Keratinocyte (primary cell): ENCODE results near the gene INPP5K. TPM values are rescaled to one million over a fixed set of nuclear protein-coding genes. Genes with fewer than 3 reads are reported as not detected.

Experiments
- DNase-seq: peaks from one replicate; pipeline ENCODE4 v3.0.0-alpha.2; 2011; ENCODE audit warnings: low read depth, missing footprints, low spot score
- FAIRE-seq: peaks from 2 replicates; lab custom pipeline; 2011; peaks lifted over from hg19 to GRCh38; lab: Jason Lieb, UNC
- H2AFZ ChIP-seq: 2 replicates; pipeline ENCODE4 v1.6.0; 2012; ENCODE audit warnings: low read length, control low read depth, inconsistent platforms; ENCODE audit not compliant: control insufficient read depth
- H3K27ac ChIP-seq: 2 replicates; pipeline ENCODE4 v1.5.1; 2011; ENCODE audit warnings: low read length; ENCODE audit not compliant: control insufficient read depth, insufficient read depth
- H3K27me3 ChIP-seq: 3 replicates; pipeline ENCODE4 v1.6.0; 2011; ENCODE audit warnings: low read length; ENCODE audit not compliant: control insufficient read depth, insufficient read depth; ENCODE audit errors: extremely low read depth
- H3K36me3 ChIP-seq, 2 experiments: 2 replicates in 1 of 2; 3 replicates in 1 of 2; pipeline ENCODE4 v1.5.1; 2011; ENCODE audit warnings: low read length in 2 of 2, mild to moderate bottlenecking in 1 of 2; ENCODE audit not compliant: control insufficient read depth in 2 of 2, insufficient read depth in 2 of 2; ENCODE audit errors: extremely low read depth in 1 of 2
- H3K4me1 ChIP-seq: 3 replicates; pipeline ENCODE4 v1.5.1; 2011; ENCODE audit warnings: low read length; ENCODE audit not compliant: control insufficient read depth, insufficient read depth; ENCODE audit errors: extremely low read depth
- H3K4me2 ChIP-seq: 3 replicates; pipeline ENCODE4 v1.6.0; 2011; ENCODE audit warnings: low read depth, low read length; ENCODE audit not compliant: control insufficient read depth, insufficient read depth; ENCODE audit errors: extremely low read depth
- H3K4me3 ChIP-seq, 3 experiments: fragments of 200-600 bp in 1 of 3; sonication (generic) in 1 of 3; 2 replicates in 2 of 3; 3 replicates in 1 of 3; pipeline ENCODE4 v1.5.1; 2011 to 2016; ENCODE audit warnings: low read length in 3 of 3, mild to moderate bottlenecking in 3 of 3, control low read depth in 2 of 3, inconsistent platforms in 1 of 3, low read depth in 1 of 3, mixed read lengths in 1 of 3, mixed run types in 1 of 3, moderate library complexity in 1 of 3; ENCODE audit not compliant: control insufficient read depth in 2 of 3, insufficient read depth in 2 of 3; ENCODE audit errors: extremely low read depth in 1 of 3
- H3K79me2 ChIP-seq: 2 replicates; pipeline ENCODE4 v1.6.0; 2012; ENCODE audit warnings: low read length; ENCODE audit not compliant: control insufficient read depth, insufficient read depth
- H3K9ac ChIP-seq: 3 replicates; pipeline ENCODE4 v1.6.0; 2011; ENCODE audit warnings: low read length; ENCODE audit not compliant: control insufficient read depth, insufficient read depth; ENCODE audit errors: extremely low read depth
- H3K9me1 ChIP-seq: 3 replicates; pipeline ENCODE4 v1.6.0; 2011; ENCODE audit warnings: low read length; ENCODE audit not compliant: control insufficient read depth, insufficient read depth; ENCODE audit errors: extremely low read depth
- H3K9me3 ChIP-seq: 2 replicates; pipeline ENCODE4 v1.5.1; 2012; ENCODE audit warnings: low read depth, low read length; ENCODE audit not compliant: control insufficient read depth
- H4K20me1 ChIP-seq: 3 replicates; pipeline ENCODE4 v1.6.0; 2011; ENCODE audit warnings: low read length; ENCODE audit not compliant: control insufficient read depth, insufficient read depth; ENCODE audit errors: extremely low read depth
- CTCF ChIP-seq, 3 experiments: IDR thresholded peaks in 1 of 3; conservative IDR thresholded peaks in 1 of 3; optimal IDR thresholded peaks in 1 of 3; 2 replicates in 2 of 3; 3 replicates in 1 of 3; pipeline versions ENCODE3 to v1.5.1; 2011; ENCODE audit warnings: low read length in 3 of 3, mild to moderate bottlenecking in 3 of 3, moderate library complexity in 2 of 3, control low read depth in 1 of 3, inconsistent platforms in 1 of 3; ENCODE audit not compliant: insufficient read depth in 2 of 3; ENCODE audit errors: extremely low read depth in 1 of 3
- EZH2 ChIP-seq: IDR thresholded peaks from one replicate; pipeline ENCODE4 v1.6.1; 2012; ENCODE audit warnings: inconsistent platforms, mild to moderate bottlenecking, low read length, moderate library complexity
- dilution Hi-C: fragments of 300-500 bp; cut with MboI; formaldehyde crosslinking; loops from one replicate; pipeline ENCODE4 v1.7.0; 2020; ENCODE audit warnings: low sequenced_read_pairs; ENCODE audit not compliant: extremely low pct_ligation_motif_present
- polyA plus RNA-seq, 5 experiments: library from polyadenylated mRNA; depleted of rRNA in 3 of 5; stranded (reverse) in 3 of 5; stranded (forward) in 1 of 5; unstranded in 1 of 5; fragments of >200 nt; gene quantifications; 1 replicate in 1 of 5; 2 replicates in 3 of 5; 3 replicates in 1 of 5; pipeline versions ENCODE4 v1.2.1 to v1.2.3, GENCODE V29; 2011 to 2012; ENCODE audit warnings: missing spikeins in 2 of 5, low read depth in 1 of 5, low replicate concordance in 1 of 5

The INPP5K gene
- polyA plus RNA-seq, 1 donor (not counting 4 experiments of a cell fraction or from before 2014, with no cell fraction given) = 23.0 TPM

- DNase-seq (no peak), FAIRE-seq (peak; percentile 55)
- Histone ChIP-seq H4K20me1 (peaks cover 14% of the 10 kb centered on the region), H3K27ac (peak overlapping the region; percentile 2), H3K36me3 (peaks cover 19 to 23% of the 10 kb centered on the region in 2 experiments), H2AFZ (no peak overlapping the region), H3K9me3 (no peaks in the 10 kb centered on the region), H3K4me3 (no peak overlapping the region), H3K9me1 (no peaks in the 10 kb centered on the region), H3K27me3 (no peaks in the 10 kb centered on the region), H3K4me1 (peaks cover 20% of the 10 kb centered on the region), H3K9ac (no peak overlapping the region), H3K79me2 (peaks cover 49% of the 10 kb centered on the region), H3K4me2 (peak overlapping the region; percentile 9)
- TF ChIP-seq CTCF (optimal IDR thresholded peaks at IDR 0.05 in 1 of 3, IDR thresholded peaks at IDR 0.05 in 1 of 3, conservative IDR thresholded peaks at IDR 0.05 in 1 of 3; ENCODE audit: extremely low read depth in 1 of 3, insufficient read depth in 2 of 3, low read length in 3 of 3) = no peak
- no peak for TF ChIP-seq EZH2
- dilution Hi-C loops = no loop called here
Measured at GRCh38 chr17:1557355-1558095, 41.1 kb upstream of the INPP5K start.

- no peaks in the 10 kb centered on the region for H3K9me3 ChIP-seq
Measured at GRCh38 chr17:1555651-1556471, 39.4 kb upstream of the INPP5K start.

More at GRCh38 chr17:1555651-1556471, 39.4 kb upstream of the INPP5K start:
- Histone ChIP-seq H3K4me2 (no peak overlapping the region), H3K36me3 (peaks cover 26 to 35% of the 10 kb centered on the region in 2 experiments), H4K20me1 (peaks cover 7% of the 10 kb centered on the region), H2AFZ (no peak overlapping the region), H3K9me1 (no peaks in the 10 kb centered on the region), H3K4me3 (no peak overlapping the region), H3K4me1 (peaks cover 20% of the 10 kb centered on the region), H3K27ac (no peak overlapping the region), H3K9ac (no peak overlapping the region), H3K79me2 (peaks cover 37% of the 10 kb centered on the region), H3K27me3 (no peaks in the 10 kb centered on the region)
- DNase-seq (no peak), FAIRE-seq (no peak)
- dilution Hi-C loops = no loop called here
- TF ChIP-seq EZH2 = no peak
- no peak for TF ChIP-seq CTCF (optimal IDR thresholded peaks at IDR 0.05 in 1 of 3, IDR thresholded peaks at IDR 0.05 in 1 of 3, conservative IDR thresholded peaks at IDR 0.05 in 1 of 3; ENCODE audit: extremely low read depth in 1 of 3, insufficient read depth in 2 of 3, low read length in 3 of 3)
